ENCODE results near the gene MACROD2.

Gene MACROD2

GRCh38 chr20:14816471-14816870, 821.2 kb downstream of the MACROD2 start:
- Histone ChIP-seq H3K9me3 (ENCODE audit: control insufficient read depth in 2 of 2, low read length in 2 of 2) (no peaks in the 10 kb centered on the region), H3K27ac (ENCODE audit: low read length) (no peak overlapping the region), H3K9ac (ENCODE audit: low read length in 2 of 2) (no peak overlapping the region), H3K36me3 (ENCODE audit: control insufficient read depth in 2 of 2, insufficient read depth in 2 of 2, low read length in 2 of 2) (no peaks in the 10 kb centered on the region), H3K27me3 (ENCODE audit: control insufficient read depth in 1 of 2, insufficient read depth in 2 of 2, low read length in 2 of 2) (no peaks in the 10 kb centered on the region), H3K4me1 (ENCODE audit: control insufficient read depth, insufficient read depth, low read length) (no peaks in the 10 kb centered on the region), H3K4me3 (ENCODE audit: low read length in 2 of 2) (no peak overlapping the region)

DNA sequence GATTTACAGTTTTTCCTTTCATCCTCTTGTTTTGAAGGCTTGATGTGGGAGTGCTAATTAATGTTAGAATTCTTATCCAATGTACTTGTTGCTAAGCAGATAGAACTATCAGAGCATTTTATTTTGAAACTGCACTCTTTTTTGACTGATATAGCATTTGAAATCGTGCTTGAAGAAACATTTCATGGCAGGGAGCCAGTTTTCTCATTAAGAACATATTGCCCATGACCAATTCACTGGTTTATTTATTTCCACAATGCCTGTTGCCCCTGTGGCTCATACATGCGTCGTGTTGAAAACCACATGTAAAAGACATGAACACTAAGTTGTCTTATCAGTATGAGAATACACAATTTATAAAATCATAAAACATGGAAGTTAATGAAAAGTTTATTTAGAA, 821.8 kb downstream of the MACROD2 start:
- H3K36me3 ChIP-seq (ENCODE audit: control insufficient read depth in 2 of 2, insufficient read depth in 2 of 2, low read length in 2 of 2) = no peaks in the 10 kb centered on the region

GRCh38 chr20:14820771-14821170, 825.5 kb downstream of the MACROD2 start:
- no peaks in the 10 kb centered on the region for H3K27me3 ChIP-seq (ENCODE audit: control insufficient read depth in 1 of 2, insufficient read depth in 2 of 2, low read length in 2 of 2)
- H3K27ac ChIP-seq (ENCODE audit: low read length) = no peak overlapping the region
- no peak overlapping the region for H3K9ac ChIP-seq (ENCODE audit: low read length in 2 of 2)
- H3K4me3 ChIP-seq (ENCODE audit: low read length in 2 of 2) = no peak overlapping the region
- no peaks in the 10 kb centered on the region for H3K36me3 ChIP-seq (ENCODE audit: control insufficient read depth in 2 of 2, insufficient read depth in 2 of 2, low read length in 2 of 2)
- no peaks in the 10 kb centered on the region for H3K9me3 ChIP-seq (ENCODE audit: control insufficient read depth in 2 of 2, low read length in 2 of 2)
- no peaks in the 10 kb centered on the region for H3K4me1 ChIP-seq (ENCODE audit: control insufficient read depth, insufficient read depth, low read length)

More for the DNA sequence above, 821.8 kb downstream of the MACROD2 start:
- H3K4me1 ChIP-seq (ENCODE audit: control insufficient read depth, insufficient read depth, low read length) = no peaks in the 10 kb centered on the region
- no peaks in the 10 kb centered on the region for H3K27me3 ChIP-seq (ENCODE audit: control insufficient read depth in 1 of 2, insufficient read depth in 2 of 2, low read length in 2 of 2)
- H3K9ac ChIP-seq (ENCODE audit: low read length in 2 of 2) = no peak overlapping the region
- no peak overlapping the region for H3K4me3 ChIP-seq (ENCODE audit: low read length in 2 of 2)
- H3K9me3 ChIP-seq (ENCODE audit: control insufficient read depth in 2 of 2, low read length in 2 of 2) = no peaks in the 10 kb centered on the region
- H3K27ac ChIP-seq (ENCODE audit: low read length) = no peak overlapping the region

- H3K9me3 ChIP-seq (ENCODE audit: control insufficient read depth in 2 of 2, low read length in 2 of 2) = no peaks in the 10 kb centered on the region
- H3K36me3 ChIP-seq (ENCODE audit: control insufficient read depth in 2 of 2, insufficient read depth in 2 of 2, low read length in 2 of 2) = no peaks in the 10 kb centered on the region
- H3K4me1 ChIP-seq (ENCODE audit: control insufficient read depth, insufficient read depth, low read length) = no peaks in the 10 kb centered on the region
- H3K27me3 ChIP-seq (ENCODE audit: control insufficient read depth in 1 of 2, insufficient read depth in 2 of 2, low read length in 2 of 2) = no peaks in the 10 kb centered on the region
- no peak overlapping the region for H3K9ac ChIP-seq (ENCODE audit: low read length in 2 of 2)
- H3K27ac ChIP-seq (ENCODE audit: low read length) = no peak overlapping the region
- no peak overlapping the region for H3K4me3 ChIP-seq (ENCODE audit: low read length in 2 of 2)
Measured at GRCh38 chr20:14821251-14821650, 825.9 kb downstream of the MACROD2 start.

GRCh38 chr20:14824996-14825395, 829.7 kb downstream of the MACROD2 start:
- H3K36me3 ChIP-seq (ENCODE audit: control insufficient read depth in 2 of 2, insufficient read depth in 2 of 2, low read length in 2 of 2) = no peaks in the 10 kb centered on the region
- H3K27ac ChIP-seq (ENCODE audit: low read length) = no peak overlapping the region

GRCh38 chr20:14826543-14827313, 831.4 kb downstream of the MACROD2 start:
- no peak overlapping the region for H3K9ac ChIP-seq (ENCODE audit: low read length in 2 of 2)
- H3K36me3 ChIP-seq (ENCODE audit: control insufficient read depth in 2 of 2, insufficient read depth in 2 of 2, low read length in 2 of 2) = no peaks in the 10 kb centered on the region
- no peak overlapping the region for H3K4me3 ChIP-seq (ENCODE audit: low read length in 2 of 2)
- H3K4me1 ChIP-seq (ENCODE audit: control insufficient read depth, insufficient read depth, low read length) = no peaks in the 10 kb centered on the region
- H3K27me3 ChIP-seq (ENCODE audit: control insufficient read depth in 1 of 2, insufficient read depth in 2 of 2, low read length in 2 of 2) = no peaks in the 10 kb centered on the region
- H3K27ac ChIP-seq (ENCODE audit: low read length) = no peak overlapping the region
- no peaks in the 10 kb centered on the region for H3K9me3 ChIP-seq (ENCODE audit: control insufficient read depth in 2 of 2, low read length in 2 of 2)

More at GRCh38 chr20:14824996-14825395, 829.7 kb downstream of the MACROD2 start:
- H3K4me1 ChIP-seq (ENCODE audit: control insufficient read depth, insufficient read depth, low read length) = no peaks in the 10 kb centered on the region
- H3K4me3 ChIP-seq (ENCODE audit: low read length in 2 of 2) = no peak overlapping the region
- no peaks in the 10 kb centered on the region for H3K27me3 ChIP-seq (ENCODE audit: control insufficient read depth in 1 of 2, insufficient read depth in 2 of 2, low read length in 2 of 2)
- no peaks in the 10 kb centered on the region for H3K9me3 ChIP-seq (ENCODE audit: control insufficient read depth in 2 of 2, low read length in 2 of 2)
- H3K9ac ChIP-seq (ENCODE audit: low read length in 2 of 2) = no peak overlapping the region

DNA sequence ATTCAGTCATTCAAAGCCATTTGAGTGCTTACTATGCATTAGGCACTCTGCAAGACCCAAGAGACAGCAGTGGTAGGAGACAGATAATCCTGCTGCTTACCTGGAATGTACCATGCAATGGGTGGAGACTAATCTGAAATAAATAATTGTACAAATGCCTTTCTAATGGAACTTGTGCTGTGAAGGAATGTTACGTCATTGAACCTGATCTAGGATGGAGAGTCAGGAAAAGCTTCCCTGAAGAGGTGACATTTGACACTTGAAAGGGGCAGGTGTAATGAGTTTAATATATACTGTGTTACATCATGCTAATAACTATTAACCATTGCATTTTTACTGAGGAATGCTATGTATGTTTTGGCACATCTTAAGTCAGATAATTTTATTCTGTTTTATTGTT, 833.1 kb downstream of the MACROD2 start:
- H3K4me1 ChIP-seq (ENCODE audit: control insufficient read depth, insufficient read depth, low read length) = no peaks in the 10 kb centered on the region
- no peak overlapping the region for H3K4me3 ChIP-seq (ENCODE audit: low read length in 2 of 2)
- no peaks in the 10 kb centered on the region for H3K9me3 ChIP-seq (ENCODE audit: control insufficient read depth in 2 of 2, low read length in 2 of 2)
- no peaks in the 10 kb centered on the region for H3K27me3 ChIP-seq (ENCODE audit: control insufficient read depth in 1 of 2, insufficient read depth in 2 of 2, low read length in 2 of 2)
- no peak overlapping the region for H3K27ac ChIP-seq (ENCODE audit: low read length)
- H3K9ac ChIP-seq (ENCODE audit: low read length in 2 of 2) = no peak overlapping the region
- H3K36me3 ChIP-seq (ENCODE audit: control insufficient read depth in 2 of 2, insufficient read depth in 2 of 2, low read length in 2 of 2) = no peaks in the 10 kb centered on the region

- H3K9ac ChIP-seq (ENCODE audit: low read length in 2 of 2) = no peak overlapping the region
- no peak overlapping the region for H3K27ac ChIP-seq (ENCODE audit: low read length)
- no peak overlapping the region for H3K4me3 ChIP-seq (ENCODE audit: low read length in 2 of 2)
- no peaks in the 10 kb centered on the region for H3K36me3 ChIP-seq (ENCODE audit: control insufficient read depth in 2 of 2, insufficient read depth in 2 of 2, low read length in 2 of 2)
- no peaks in the 10 kb centered on the region for H3K9me3 ChIP-seq (ENCODE audit: control insufficient read depth in 2 of 2, low read length in 2 of 2)
- H3K4me1 ChIP-seq (ENCODE audit: control insufficient read depth, insufficient read depth, low read length) = no peaks in the 10 kb centered on the region
- H3K27me3 ChIP-seq (ENCODE audit: control insufficient read depth in 1 of 2, insufficient read depth in 2 of 2, low read length in 2 of 2) = no peaks in the 10 kb centered on the region
Measured at GRCh38 chr20:14829906-14830305, 834.6 kb downstream of the MACROD2 start.

GRCh38 chr20:14830466-14830865, 835.1 kb downstream of the MACROD2 start:
- Histone ChIP-seq H3K4me1 (ENCODE audit: control insufficient read depth, insufficient read depth, low read length) (no peaks in the 10 kb centered on the region), H3K9ac (ENCODE audit: low read length in 2 of 2) (no peak overlapping the region), H3K4me3 (ENCODE audit: low read length in 2 of 2) (no peak overlapping the region), H3K36me3 (ENCODE audit: control insufficient read depth in 2 of 2, insufficient read depth in 2 of 2, low read length in 2 of 2) (no peaks in the 10 kb centered on the region), H3K27ac (ENCODE audit: low read length) (no peak overlapping the region), H3K27me3 (ENCODE audit: control insufficient read depth in 1 of 2, insufficient read depth in 2 of 2, low read length in 2 of 2) (no peaks in the 10 kb centered on the region), H3K9me3 (ENCODE audit: control insufficient read depth in 2 of 2, low read length in 2 of 2) (no peaks in the 10 kb centered on the region)

- Histone ChIP-seq H3K27me3 (ENCODE audit: control insufficient read depth in 1 of 2, insufficient read depth in 2 of 2, low read length in 2 of 2) (no peaks in the 10 kb centered on the region), H3K9ac (ENCODE audit: low read length in 2 of 2) (no peak overlapping the region), H3K4me3 (ENCODE audit: low read length in 2 of 2) (no peak overlapping the region), H3K36me3 (ENCODE audit: control insufficient read depth in 2 of 2, insufficient read depth in 2 of 2, low read length in 2 of 2) (no peaks in the 10 kb centered on the region), H3K9me3 (ENCODE audit: control insufficient read depth in 2 of 2, low read length in 2 of 2) (no peaks in the 10 kb centered on the region), H3K4me1 (ENCODE audit: control insufficient read depth, insufficient read depth, low read length) (no peaks in the 10 kb centered on the region), H3K27ac (ENCODE audit: low read length) (no peak overlapping the region)
Measured at GRCh38 chr20:14830899-14831298, 835.6 kb downstream of the MACROD2 start.

DNA sequence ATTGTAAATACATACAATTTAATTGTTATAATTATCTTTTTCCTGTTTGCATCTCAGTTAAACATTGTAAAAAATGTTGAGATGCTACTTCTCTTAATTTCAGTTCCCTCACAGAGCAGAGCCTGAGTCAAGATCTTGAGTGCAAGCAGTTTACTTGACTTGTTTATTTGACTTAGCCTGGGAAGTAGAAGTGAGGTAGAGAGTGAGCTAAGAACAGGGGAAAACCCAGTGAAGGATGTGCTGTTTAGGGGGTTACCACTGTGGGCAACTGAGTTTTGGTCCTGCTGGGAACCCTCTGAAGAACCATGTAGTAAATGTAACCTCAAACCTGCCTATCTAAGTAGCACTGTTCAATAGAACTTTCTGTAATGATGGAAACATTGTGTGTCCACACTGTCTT, 837.3 kb downstream of the MACROD2 start:
- Histone ChIP-seq H3K4me3 (ENCODE audit: low read length in 2 of 2) (no peak overlapping the region), H3K9me3 (ENCODE audit: control insufficient read depth in 2 of 2, low read length in 2 of 2) (no peaks in the 10 kb centered on the region), H3K4me1 (ENCODE audit: control insufficient read depth, insufficient read depth, low read length) (no peaks in the 10 kb centered on the region), H3K27me3 (ENCODE audit: control insufficient read depth in 1 of 2, insufficient read depth in 2 of 2, low read length in 2 of 2) (no peaks in the 10 kb centered on the region), H3K27ac (ENCODE audit: low read length) (no peak overlapping the region), H3K36me3 (ENCODE audit: control insufficient read depth in 2 of 2, insufficient read depth in 2 of 2, low read length in 2 of 2) (no peaks in the 10 kb centered on the region), H3K9ac (ENCODE audit: low read length in 2 of 2) (no peak overlapping the region)
